WTC11 (cell line): ENCODE measurements around the gene CARD9.
"Not testable (repeated sequence)": the region's sequence is repeated elsewhere in the genome, so short reads cannot be mapped to it uniquely, and the experiment has no call there.

ENCODE experiments used
- CBFB ChIP-seq: sonication (generic); formaldehyde crosslinking; IDR thresholded peaks from 2 replicates; pipeline ENCODE4 v1.8.1; 2022; ENCODE audit warnings: mild to moderate bottlenecking, low read depth, missing genetic modification reagents
- ETV6 ChIP-seq: sonication (generic); formaldehyde crosslinking; IDR thresholded peaks from 2 replicates; pipeline ENCODE4 v1.8.1; 2022; ENCODE audit warnings: mild to moderate bottlenecking, missing genetic modification reagents
- FOXJ3 ChIP-seq: sonication (generic); formaldehyde crosslinking; IDR thresholded peaks from 2 replicates; pipeline ENCODE4 v1.9.0; 2021; ENCODE audit warnings: missing genetic modification reagents, mild to moderate bottlenecking, borderline replicate concordance
- NR2C2 ChIP-seq: sonication (generic); formaldehyde crosslinking; IDR thresholded peaks from 2 replicates; pipeline ENCODE4 v1.8.0; 2022; ENCODE audit warnings: mild to moderate bottlenecking, missing genetic modification reagents
- NR3C1 ChIP-seq: sonication (generic); formaldehyde crosslinking; conservative IDR thresholded peaks from 2 replicates; pipeline ENCODE4 v1.8.1; 2023; ENCODE audit warnings: low read depth, mild to moderate bottlenecking, missing genetic modification reagents
- RORB ChIP-seq: fragments of 250-450 bp; sonication (Bioruptor Pico); IDR thresholded peaks from 2 replicates; pipeline ENCODE4 v1.9.0; 2021; ENCODE audit warnings: mild to moderate bottlenecking
- TEAD4 ChIP-seq: sonication (generic); formaldehyde crosslinking; IDR thresholded peaks from 2 replicates; pipeline ENCODE4 v1.8.0; 2022; ENCODE audit warnings: mild to moderate bottlenecking, missing genetic modification reagents
- ZNF263 ChIP-seq: sonication (generic); formaldehyde crosslinking; IDR thresholded peaks from 2 replicates; pipeline ENCODE4 v1.8.1; 2022; ENCODE audit warnings: low read depth, mild to moderate bottlenecking, moderate library complexity, missing genetic modification reagents
- ZNF416 ChIP-seq: fragments of 250-450 bp; sonication (Bioruptor Pico); IDR thresholded peaks from 2 replicates; pipeline ENCODE4 v1.9.0; 2021; ENCODE audit warnings: mild to moderate bottlenecking, inconsistent platforms
- TF ChIP-seq, protein P1 (sequence below): fragments of 200-600 bp; IDR thresholded peaks from 2 replicates; pipeline ENCODE4 v1.8.0; 2022; ENCODE audit warnings: antibody characterized with exemption
- TF ChIP-seq, protein P2 (sequence below): sonication (generic); formaldehyde crosslinking; IDR thresholded peaks from 2 replicates; pipeline ENCODE4 v1.8.1; 2022; ENCODE audit warnings: low read depth, missing genetic modification reagents, borderline replicate concordance
- TF ChIP-seq, protein P3 (sequence below): sonication (generic); formaldehyde crosslinking; IDR thresholded peaks from 2 replicates; pipeline ENCODE4 v1.8.0; 2022; ENCODE audit warnings: mild to moderate bottlenecking, missing genetic modification reagents
- TF ChIP-seq, protein P4 (sequence below): sonication (generic); formaldehyde crosslinking; conservative IDR thresholded peaks from 2 replicates; pipeline ENCODE4 v1.8.1; 2022; ENCODE audit warnings: mild to moderate bottlenecking, missing genetic modification reagents

DNA sequence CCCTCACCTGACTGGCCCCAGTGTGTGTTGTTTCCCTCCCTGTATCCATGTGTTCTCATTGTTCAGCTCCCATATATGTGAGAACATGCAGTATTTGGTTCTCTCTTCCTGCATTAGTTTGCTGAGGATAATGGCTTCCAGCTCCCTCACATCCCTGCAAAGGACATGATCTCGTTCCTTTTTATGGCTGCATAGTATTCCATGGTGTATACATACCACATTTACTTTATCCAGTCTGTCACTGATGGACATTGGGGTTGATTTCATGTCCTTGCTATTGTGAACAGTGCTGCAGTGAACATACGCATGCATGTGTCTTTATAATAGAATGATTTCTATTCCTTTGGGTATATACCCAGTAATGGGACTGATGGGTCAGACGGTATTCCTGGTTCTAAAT, 53.5 kb downstream of the CARD9 start:
- TF ChIP-seq, protein P1, sequence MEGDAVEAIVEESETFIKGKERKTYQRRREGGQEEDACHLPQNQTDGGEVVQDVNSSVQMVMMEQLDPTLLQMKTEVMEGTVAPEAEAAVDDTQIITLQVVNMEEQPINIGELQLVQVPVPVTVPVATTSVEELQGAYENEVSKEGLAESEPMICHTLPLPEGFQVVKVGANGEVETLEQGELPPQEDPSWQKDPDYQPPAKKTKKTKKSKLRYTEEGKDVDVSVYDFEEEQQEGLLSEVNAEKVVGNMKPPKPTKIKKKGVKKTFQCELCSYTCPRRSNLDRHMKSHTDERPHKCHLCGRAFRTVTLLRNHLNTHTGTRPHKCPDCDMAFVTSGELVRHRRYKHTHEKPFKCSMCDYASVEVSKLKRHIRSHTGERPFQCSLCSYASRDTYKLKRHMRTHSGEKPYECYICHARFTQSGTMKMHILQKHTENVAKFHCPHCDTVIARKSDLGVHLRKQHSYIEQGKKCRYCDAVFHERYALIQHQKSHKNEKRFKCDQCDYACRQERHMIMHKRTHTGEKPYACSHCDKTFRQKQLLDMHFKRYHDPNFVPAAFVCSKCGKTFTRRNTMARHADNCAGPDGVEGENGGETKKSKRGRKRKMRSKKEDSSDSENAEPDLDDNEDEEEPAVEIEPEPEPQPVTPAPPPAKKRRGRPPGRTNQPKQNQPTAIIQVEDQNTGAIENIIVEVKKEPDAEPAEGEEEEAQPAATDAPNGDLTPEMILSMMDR = not testable (repeated sequence)
- TF ChIP-seq ZNF416 (CRISPR knock-in tag); CBFB (CRISPR knock-in tag); TEAD4 (CRISPR knock-in tag); ETV6 (CRISPR knock-in tag); NR2C2; NR3C1 (CRISPR knock-in tag); ZNF263 (CRISPR knock-in tag); RORB; FOXJ3 (CRISPR knock-in tag): not testable (repeated sequence)
- TF ChIP-seq, protein P2, sequence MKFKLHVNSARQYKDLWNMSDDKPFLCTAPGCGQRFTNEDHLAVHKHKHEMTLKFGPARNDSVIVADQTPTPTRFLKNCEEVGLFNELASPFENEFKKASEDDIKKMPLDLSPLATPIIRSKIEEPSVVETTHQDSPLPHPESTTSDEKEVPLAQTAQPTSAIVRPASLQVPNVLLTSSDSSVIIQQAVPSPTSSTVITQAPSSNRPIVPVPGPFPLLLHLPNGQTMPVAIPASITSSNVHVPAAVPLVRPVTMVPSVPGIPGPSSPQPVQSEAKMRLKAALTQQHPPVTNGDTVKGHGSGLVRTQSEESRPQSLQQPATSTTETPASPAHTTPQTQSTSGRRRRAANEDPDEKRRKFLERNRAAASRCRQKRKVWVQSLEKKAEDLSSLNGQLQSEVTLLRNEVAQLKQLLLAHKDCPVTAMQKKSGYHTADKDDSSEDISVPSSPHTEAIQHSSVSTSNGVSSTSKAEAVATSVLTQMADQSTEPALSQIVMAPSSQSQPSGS = not testable (repeated sequence)
- TF ChIP-seq, protein P3, sequence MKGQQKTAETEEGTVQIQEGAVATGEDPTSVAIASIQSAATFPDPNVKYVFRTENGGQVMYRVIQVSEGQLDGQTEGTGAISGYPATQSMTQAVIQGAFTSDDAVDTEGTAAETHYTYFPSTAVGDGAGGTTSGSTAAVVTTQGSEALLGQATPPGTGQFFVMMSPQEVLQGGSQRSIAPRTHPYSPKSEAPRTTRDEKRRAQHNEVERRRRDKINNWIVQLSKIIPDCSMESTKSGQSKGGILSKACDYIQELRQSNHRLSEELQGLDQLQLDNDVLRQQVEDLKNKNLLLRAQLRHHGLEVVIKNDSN (CRISPR knock-in tag) = not testable (repeated sequence)
- TF ChIP-seq, protein P4, sequence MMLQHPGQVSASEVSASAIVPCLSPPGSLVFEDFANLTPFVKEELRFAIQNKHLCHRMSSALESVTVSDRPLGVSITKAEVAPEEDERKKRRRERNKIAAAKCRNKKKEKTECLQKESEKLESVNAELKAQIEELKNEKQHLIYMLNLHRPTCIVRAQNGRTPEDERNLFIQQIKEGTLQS (CRISPR knock-in tag) = not testable (repeated sequence)
